ENCODE results near the gene LRRTM4. TPM values are rescaled to one million over a fixed set of nuclear protein-coding genes. Genes with fewer than 3 reads are reported as not detected.

Gene LRRTM4
- total RNA-seq, 1 experiment from 2014 or later: 9.4 TPM

DNA sequence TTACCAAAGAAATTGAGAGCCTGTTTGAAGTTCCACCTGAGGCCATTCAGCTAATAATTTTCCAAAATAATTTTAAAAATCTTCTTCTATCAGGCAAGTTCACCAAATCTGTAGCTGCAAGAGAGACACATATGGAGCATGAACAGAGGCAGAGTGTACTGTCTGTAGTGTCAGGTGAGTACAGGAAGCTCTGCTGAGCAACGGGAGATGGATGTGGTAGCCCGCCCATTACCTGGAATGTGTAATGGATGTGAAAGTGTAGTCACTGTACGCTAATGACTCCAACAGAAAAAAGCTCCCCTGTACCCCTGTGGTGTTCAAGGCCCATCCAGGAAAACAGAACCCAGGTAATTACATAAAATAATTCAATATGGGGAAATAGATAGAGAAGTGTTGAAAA lies 311.5 kb downstream of the LRRTM4 start (continued):
- TF ChIP-seq, protein P1, sequence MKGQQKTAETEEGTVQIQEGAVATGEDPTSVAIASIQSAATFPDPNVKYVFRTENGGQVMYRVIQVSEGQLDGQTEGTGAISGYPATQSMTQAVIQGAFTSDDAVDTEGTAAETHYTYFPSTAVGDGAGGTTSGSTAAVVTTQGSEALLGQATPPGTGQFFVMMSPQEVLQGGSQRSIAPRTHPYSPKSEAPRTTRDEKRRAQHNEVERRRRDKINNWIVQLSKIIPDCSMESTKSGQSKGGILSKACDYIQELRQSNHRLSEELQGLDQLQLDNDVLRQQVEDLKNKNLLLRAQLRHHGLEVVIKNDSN (CRISPR knock-in tag; IDR thresholded peaks at IDR 0.05): no peak
- TF ChIP-seq GTF2I (CRISPR knock-in tag; conservative IDR thresholded peaks at IDR 0.05) (no peak), OVOL2 (CRISPR knock-in tag; IDR thresholded peaks at IDR 0.05; ENCODE audit: borderline replicate concordance) (no peak), NR3C1 (CRISPR knock-in tag; conservative IDR thresholded peaks at IDR 0.05; ENCODE audit: low read depth) (no peak)
- TF ChIP-seq, protein P2, sequence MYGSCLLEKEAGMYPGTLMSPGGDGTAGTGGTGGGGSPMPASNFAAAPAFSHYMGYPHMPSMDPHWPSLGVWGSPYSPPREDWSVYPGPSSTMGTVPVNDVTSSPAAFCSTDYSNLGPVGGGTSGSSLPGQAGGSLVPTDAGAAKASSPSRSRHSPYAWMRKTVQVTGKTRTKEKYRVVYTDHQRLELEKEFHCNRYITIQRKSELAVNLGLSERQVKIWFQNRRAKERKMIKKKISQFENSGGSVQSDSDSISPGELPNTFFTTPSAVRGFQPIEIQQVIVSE (CRISPR knock-in tag; IDR thresholded peaks at IDR 0.05; ENCODE audit: borderline replicate concordance): no peak

DNA sequence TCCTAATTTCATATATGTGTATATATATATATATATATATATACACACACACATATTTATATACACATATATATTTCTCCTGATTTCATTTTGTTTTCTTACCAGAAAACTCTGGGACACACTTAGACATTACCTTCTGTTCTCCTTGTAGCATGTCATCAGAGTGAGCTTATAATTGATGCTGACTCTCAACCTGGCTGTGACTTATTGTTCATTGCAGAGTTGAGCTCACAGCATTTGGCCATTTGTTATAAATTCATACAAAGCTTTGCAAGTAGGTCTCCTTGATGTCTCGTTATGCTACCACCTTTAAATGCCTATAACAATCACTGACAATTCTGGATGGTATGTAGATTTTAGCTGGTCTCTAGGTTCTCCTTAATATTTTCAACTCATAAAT lies 314.8 kb downstream of the LRRTM4 start:
- Mint-ChIP-seq H3K9me3 (no peaks in the 10 kb centered on the region), H3K27ac (no peak overlapping the region), H3K36me3 (no peaks in the 10 kb centered on the region), H3K4me3 (no peak overlapping the region), H3K27me3 (ENCODE audit: low read depth) (no peaks in the 10 kb centered on the region), H3K4me1 (no peaks in the 10 kb centered on the region)
- ChIA-PET CTCF (interaction anchor here (0.5 kb wide), 1 partner anchor 1788 kb away, joined by 3 read pairs; no protein-coding TSS in a partner anchor), POLR2A (no interaction called here)
- TF ChIP-seq JAZF1 (CRISPR knock-in tag; IDR thresholded peaks at IDR 0.05): no peak
- TF ChIP-seq, protein P3, sequence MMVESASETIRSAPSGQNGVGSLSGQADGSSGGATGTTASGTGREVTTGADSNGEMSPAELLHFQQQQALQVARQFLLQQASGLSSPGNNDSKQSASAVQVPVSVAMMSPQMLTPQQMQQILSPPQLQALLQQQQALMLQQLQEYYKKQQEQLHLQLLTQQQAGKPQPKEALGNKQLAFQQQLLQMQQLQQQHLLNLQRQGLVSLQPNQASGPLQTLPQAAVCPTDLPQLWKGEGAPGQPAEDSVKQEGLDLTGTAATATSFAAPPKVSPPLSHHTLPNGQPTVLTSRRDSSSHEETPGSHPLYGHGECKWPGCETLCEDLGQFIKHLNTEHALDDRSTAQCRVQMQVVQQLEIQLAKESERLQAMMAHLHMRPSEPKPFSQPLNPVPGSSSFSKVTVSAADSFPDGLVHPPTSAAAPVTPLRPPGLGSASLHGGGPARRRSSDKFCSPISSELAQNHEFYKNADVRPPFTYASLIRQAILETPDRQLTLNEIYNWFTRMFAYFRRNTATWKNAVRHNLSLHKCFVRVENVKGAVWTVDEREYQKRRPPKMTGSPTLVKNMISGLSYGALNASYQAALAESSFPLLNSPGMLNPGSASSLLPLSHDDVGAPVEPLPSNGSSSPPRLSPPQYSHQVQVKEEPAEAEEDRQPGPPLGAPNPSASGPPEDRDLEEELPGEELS (CRISPR knock-in tag; IDR thresholded peaks at IDR 0.05): no peak
- TF ChIP-seq, protein P4, sequence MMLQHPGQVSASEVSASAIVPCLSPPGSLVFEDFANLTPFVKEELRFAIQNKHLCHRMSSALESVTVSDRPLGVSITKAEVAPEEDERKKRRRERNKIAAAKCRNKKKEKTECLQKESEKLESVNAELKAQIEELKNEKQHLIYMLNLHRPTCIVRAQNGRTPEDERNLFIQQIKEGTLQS (CRISPR knock-in tag; conservative IDR thresholded peaks at IDR 0.05): no peak
- TF ChIP-seq IRF2 (CRISPR knock-in tag; IDR thresholded peaks at IDR 0.05; ENCODE audit: borderline replicate concordance, low read depth): no peak
- TF ChIP-seq, protein P5, sequence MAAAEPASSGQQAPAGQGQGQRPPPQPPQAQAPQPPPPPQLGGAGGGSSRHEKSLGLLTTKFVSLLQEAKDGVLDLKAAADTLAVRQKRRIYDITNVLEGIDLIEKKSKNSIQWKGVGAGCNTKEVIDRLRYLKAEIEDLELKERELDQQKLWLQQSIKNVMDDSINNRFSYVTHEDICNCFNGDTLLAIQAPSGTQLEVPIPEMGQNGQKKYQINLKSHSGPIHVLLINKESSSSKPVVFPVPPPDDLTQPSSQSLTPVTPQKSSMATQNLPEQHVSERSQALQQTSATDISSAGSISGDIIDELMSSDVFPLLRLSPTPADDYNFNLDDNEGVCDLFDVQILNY (CRISPR knock-in tag; IDR thresholded peaks at IDR 0.05): no peak
- TF ChIP-seq, protein P6, sequence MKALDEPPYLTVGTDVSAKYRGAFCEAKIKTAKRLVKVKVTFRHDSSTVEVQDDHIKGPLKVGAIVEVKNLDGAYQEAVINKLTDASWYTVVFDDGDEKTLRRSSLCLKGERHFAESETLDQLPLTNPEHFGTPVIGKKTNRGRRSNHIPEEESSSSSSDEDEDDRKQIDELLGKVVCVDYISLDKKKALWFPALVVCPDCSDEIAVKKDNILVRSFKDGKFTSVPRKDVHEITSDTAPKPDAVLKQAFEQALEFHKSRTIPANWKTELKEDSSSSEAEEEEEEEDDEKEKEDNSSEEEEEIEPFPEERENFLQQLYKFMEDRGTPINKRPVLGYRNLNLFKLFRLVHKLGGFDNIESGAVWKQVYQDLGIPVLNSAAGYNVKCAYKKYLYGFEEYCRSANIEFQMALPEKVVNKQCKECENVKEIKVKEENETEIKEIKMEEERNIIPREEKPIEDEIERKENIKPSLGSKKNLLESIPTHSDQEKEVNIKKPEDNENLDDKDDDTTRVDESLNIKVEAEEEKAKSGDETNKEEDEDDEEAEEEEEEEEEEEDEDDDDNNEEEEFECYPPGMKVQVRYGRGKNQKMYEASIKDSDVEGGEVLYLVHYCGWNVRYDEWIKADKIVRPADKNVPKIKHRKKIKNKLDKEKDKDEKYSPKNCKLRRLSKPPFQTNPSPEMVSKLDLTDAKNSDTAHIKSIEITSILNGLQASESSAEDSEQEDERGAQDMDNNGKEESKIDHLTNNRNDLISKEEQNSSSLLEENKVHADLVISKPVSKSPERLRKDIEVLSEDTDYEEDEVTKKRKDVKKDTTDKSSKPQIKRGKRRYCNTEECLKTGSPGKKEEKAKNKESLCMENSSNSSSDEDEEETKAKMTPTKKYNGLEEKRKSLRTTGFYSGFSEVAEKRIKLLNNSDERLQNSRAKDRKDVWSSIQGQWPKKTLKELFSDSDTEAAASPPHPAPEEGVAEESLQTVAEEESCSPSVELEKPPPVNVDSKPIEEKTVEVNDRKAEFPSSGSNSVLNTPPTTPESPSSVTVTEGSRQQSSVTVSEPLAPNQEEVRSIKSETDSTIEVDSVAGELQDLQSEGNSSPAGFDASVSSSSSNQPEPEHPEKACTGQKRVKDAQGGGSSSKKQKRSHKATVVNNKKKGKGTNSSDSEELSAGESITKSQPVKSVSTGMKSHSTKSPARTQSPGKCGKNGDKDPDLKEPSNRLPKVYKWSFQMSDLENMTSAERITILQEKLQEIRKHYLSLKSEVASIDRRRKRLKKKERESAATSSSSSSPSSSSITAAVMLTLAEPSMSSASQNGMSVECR (CRISPR knock-in tag; IDR thresholded peaks at IDR 0.05; ENCODE audit: borderline replicate concordance): no peak
- TF ChIP-seq, protein P7, sequence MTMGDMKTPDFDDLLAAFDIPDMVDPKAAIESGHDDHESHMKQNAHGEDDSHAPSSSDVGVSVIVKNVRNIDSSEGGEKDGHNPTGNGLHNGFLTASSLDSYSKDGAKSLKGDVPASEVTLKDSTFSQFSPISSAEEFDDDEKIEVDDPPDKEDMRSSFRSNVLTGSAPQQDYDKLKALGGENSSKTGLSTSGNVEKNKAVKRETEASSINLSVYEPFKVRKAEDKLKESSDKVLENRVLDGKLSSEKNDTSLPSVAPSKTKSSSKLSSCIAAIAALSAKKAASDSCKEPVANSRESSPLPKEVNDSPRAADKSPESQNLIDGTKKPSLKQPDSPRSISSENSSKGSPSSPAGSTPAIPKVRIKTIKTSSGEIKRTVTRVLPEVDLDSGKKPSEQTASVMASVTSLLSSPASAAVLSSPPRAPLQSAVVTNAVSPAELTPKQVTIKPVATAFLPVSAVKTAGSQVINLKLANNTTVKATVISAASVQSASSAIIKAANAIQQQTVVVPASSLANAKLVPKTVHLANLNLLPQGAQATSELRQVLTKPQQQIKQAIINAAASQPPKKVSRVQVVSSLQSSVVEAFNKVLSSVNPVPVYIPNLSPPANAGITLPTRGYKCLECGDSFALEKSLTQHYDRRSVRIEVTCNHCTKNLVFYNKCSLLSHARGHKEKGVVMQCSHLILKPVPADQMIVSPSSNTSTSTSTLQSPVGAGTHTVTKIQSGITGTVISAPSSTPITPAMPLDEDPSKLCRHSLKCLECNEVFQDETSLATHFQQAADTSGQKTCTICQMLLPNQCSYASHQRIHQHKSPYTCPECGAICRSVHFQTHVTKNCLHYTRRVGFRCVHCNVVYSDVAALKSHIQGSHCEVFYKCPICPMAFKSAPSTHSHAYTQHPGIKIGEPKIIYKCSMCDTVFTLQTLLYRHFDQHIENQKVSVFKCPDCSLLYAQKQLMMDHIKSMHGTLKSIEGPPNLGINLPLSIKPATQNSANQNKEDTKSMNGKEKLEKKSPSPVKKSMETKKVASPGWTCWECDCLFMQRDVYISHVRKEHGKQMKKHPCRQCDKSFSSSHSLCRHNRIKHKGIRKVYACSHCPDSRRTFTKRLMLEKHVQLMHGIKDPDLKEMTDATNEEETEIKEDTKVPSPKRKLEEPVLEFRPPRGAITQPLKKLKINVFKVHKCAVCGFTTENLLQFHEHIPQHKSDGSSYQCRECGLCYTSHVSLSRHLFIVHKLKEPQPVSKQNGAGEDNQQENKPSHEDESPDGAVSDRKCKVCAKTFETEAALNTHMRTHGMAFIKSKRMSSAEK (CRISPR knock-in tag; IDR thresholded peaks at IDR 0.05; ENCODE audit: borderline replicate concordance): no peak
- no peak for TF ChIP-seq ZNF317 (CRISPR knock-in tag; IDR thresholded peaks at IDR 0.05; ENCODE audit: borderline replicate concordance, low read depth)
- TF ChIP-seq, protein P8, sequence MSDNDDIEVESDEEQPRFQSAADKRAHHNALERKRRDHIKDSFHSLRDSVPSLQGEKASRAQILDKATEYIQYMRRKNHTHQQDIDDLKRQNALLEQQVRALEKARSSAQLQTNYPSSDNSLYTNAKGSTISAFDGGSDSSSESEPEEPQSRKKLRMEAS (CRISPR knock-in tag; IDR thresholded peaks at IDR 0.05): no peak
- DNase-seq (ENCODE audit: low spot score) (no peak), ATAC-seq (no peak)

All from WTC11 (cell line).